Stimulated activated CD4-positive, alpha-beta T cell treated with anti-CD3 and anti-CD28 coated beads, TNF-alpha, amount 100 ng/mL, for 48 hours (primary cell): ENCODE results near the gene PRR7.

ENCODE experiments used
- DNase-seq, 3 donors: peaks; one replicate each; pipeline ENCODE4 v3.0.0-alpha.2; 2020; ENCODE audit warnings: low read depth in 3 of 3

The PRR7 gene

DNA sequence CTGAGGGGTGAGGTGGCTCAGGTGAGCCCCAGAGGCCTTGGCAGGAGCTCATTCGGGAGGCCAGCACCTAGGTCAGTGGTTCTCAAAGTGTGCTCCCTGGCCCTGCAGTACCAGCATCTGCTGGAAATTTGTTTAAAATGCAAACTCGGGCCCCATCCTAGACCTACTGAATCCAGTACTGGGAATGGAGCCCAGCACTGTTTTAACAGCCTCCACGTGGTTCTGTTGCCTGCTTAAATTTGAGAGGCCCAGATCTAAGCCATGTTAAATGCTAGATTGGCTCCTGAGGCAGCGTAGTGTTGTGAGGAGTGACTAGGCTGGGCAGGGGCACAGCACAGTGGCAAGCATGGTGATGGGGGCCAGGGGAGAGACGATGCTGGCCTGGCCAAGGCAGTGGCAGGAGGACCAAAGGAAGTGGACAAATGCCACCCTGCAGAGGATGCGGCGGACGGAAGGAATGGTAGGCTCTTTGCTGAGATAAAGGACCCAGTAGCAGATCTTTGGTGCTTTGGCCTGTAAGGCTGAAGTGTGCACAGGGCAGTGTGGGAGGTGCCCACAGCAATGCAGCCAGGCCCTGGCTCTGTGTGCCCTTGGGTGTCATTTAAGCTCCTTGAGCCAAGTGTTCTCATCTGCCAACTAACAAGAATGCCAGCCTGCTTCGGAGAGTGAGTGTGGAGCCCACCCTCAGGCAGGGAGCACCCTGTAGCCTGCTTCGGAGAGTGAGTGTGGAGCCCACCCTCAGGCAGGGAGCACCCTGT is 4.2 kb downstream of the PRR7 start:
- DNase-seq, result no peak

DNA sequence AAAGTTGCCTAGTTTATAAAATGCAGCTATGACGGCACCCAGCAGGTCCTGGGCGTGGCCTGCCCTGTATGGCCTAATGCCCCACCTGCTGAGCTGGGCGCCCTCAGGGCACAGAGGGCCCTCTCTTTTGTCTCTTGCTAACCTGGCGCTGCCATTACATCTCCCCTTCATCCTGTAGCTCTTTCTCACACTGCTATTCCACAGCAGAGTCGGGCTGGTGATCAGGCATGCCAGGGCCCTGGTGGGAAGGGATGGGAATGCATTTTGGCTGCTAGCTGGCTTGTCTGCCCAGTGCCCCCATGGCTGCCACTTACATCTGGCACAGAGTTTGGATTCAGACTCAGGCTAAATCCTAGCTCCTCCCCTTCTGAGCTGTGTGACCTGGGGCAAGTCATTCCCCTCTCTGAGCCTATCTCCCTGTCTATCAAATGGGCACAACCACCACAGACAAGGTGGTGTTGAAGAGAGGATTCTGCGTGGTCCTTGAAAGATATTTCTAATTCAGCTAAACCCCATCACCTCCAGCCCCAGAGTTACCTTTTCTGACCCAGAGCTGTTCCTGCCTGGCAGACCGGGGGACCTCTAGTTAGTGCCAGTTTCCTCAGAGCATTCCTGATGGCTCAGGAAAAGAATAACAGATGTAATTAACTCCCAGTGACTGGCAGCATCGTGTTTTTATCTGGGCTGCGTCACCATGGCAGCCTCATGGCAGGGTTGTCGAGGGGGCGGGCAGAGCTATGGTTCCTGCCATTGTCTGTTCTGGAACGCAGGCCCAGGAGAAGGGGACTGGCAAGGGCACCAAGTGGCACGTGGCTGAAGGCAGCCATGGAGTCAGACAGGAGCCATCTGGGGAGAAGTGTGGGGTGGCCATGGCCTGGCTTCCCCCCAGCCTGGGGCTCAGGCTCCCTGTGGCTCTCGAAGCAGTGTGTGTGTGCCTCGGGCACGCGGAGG is 6.3 kb downstream of the PRR7 start:
- DNase-seq, result no peak

DNA sequence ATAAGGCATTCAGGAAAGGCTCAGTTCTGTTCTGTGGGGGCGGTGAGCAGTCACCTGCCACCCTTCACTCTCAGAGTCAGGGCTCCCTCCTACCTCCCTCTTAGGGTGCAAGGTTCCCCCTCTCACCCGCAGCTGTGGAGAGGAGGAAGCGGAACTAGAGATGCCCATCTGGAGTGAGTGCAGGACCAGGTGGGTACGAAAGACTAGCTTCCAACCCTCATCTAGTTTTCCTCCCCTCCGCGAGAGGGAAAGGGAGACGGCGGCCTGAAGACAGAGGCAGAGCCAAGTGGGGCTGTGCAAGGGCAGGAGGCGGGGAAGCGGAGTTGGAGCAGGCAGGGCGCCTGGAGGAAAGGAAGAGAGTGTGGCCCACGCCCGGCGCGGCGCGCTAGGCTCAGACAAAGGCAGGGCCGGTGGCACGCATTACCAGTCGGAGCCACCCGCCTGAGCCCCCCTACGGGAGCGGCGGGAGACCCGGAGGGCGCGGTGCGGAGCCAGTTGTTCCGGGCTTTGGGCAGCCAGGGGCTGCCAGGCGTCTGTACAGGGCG is 7.3 kb downstream of the PRR7 start:
- no peak for DNase-seq

DNA sequence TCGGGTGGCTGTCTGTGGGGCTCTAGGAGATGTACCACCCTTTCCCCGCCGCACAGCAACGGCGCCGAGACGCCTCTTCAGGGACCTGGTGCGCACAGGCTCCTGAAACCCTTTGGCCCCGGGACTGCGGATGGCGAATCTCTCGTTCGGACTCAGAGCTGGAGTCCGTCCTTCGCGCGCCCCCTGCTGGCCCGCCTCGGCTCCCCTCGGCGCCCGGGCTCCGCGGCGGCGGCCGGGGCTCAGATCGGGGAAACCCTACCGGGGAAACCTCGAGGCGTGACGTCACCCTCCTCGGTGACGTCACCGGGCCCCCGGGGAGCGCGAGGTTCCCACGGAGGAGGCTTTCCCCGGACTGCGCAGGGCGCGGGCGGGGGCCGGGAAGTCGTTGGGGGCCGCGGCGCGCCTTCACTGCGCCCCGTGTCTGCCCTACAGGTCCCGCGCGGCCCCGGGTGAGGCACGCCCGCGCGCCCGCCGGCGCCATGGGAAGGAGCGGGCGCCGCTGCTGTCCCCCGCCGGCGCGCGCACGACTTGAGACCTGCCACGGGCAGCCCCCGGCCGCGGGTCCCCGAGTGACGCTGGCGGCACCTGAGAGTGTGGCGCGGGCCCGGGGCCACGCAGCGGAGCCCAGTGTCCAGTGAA is 7.9 kb downstream of the PRR7 start:
- DNase-seq, result peak; percentile 85 to 91 (median 91)

DNA sequence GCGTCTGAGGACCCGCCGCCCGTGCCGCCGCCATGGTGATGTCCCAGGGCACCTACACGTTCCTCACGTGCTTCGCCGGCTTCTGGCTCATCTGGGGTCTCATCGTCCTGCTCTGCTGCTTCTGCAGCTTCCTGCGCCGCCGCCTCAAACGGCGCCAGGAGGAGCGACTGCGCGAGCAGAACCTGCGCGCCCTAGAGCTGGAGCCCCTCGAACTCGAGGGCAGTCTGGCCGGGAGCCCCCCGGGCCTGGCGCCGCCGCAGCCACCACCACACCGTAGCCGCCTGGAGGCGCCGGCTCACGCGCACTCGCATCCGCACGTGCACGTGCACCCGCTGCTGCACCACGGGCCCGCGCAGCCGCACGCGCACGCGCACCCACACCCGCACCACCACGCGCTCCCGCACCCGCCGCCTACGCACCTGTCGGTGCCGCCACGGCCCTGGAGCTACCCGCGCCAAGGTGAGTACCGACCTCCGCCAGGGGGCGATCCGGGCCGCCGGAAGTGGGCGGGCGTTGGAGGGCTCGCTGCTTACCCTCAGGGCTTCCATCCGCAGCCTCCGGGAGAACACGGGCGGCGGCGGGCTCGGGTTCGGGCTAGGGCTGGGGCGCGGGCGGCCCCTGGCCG is 8.5 kb downstream of the PRR7 start:
- DNase-seq, result peak; percentile 85 to 93 (median 88)

DNA sequence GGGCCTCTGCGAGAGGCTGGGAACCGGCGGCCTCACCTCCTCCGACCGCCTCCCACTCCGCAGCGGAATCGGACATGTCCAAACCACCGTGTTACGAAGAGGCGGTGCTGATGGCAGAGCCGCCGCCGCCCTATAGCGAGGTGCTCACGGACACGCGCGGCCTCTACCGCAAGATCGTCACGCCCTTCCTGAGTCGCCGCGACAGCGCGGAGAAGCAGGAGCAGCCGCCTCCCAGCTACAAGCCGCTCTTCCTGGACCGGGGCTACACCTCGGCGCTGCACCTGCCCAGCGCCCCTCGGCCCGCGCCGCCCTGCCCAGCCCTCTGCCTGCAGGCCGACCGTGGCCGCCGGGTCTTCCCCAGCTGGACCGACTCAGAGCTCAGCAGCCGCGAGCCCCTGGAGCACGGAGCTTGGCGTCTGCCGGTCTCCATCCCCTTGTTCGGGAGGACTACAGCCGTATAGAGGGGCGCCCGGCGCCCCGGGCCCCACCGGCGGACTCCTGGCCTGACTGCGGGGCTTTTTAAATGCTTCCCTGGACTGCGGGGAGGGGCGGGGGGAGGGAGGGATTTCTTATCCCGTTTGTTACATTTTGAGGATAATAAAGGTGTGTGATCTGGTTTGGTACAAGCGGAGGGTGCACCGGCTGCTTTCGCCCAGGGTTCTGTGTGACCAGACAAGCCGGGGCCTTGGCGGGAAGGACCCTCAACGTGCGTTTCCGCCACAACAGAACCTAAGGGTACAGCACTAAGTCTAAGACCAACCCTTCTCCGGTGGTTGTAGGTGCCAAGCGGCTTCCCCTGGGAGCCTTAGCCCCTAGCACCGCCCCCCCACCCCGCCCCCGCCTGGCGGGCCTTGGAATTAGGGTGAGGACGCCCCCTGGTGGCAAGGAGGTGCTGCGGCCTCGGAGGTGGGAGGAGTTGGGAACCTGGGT is 9.3 kb downstream of the PRR7 start:
- peak; percentile 92 to 99 (median 98) for DNase-seq

DNA sequence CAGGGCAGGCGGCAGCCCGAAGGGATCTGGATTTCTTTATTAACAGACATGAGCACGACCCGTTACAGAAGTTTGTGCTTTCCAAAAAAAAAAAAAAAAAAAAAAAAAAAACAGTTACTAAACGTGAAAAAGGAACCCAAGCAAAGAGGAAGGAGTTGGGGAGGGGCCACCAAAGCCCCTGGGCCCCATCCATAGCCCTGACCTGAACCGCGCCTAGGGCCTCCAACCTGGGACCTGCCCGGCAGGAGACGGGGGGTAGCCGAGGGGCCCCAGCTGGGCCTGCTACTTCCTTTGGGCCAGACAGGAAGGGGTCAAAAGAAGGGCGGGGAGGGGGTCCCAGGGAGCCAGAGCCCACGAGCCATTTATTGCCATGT is 10.0 kb downstream of the PRR7 start:
- DNase-seq, result no peak

DNA sequence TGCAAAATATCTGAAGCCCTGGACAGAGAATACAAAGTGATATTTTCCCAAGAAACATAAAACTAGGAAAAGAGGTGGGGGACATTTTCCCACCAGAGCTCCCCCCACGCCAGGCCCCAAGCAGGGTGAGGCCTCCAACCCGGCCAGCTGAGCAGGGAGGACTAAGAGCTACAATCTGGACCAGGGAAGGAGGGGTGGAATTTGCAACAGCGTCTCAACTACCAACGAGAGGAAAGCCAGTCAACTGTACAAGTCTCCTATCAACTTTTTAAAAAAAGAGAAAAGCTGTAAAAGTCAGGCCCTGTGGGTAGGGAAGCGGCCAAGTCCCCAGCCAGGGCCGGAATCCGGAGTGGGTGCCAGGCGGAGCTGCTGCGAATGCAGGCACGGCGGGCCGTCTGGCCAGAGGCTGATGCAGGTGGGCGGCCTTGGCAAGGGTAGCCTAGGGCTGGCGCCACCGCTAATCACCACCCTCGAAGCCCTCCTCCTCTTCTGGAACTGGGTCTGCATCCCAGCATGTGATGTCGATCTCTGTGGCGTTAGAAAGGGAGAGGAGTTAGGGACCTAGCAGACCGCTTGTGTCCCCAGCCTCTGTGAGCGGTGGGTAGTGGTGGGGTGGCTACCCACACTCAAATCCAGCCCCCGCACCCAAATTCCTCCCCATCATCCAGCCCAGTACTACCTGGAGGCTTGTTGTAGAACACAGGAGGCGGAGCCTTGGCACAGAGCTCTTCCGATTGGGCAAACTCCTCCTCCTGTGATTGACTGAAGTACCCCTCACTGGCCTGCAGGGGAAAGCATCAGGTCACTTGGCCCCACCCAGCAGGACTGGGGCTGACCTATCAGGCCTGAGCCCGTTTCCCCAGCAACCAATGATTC is 10.6 kb downstream of the PRR7 start:
- DNase-seq, result peak in 2 of 3 donors; percentile 46 to 72

DNA sequence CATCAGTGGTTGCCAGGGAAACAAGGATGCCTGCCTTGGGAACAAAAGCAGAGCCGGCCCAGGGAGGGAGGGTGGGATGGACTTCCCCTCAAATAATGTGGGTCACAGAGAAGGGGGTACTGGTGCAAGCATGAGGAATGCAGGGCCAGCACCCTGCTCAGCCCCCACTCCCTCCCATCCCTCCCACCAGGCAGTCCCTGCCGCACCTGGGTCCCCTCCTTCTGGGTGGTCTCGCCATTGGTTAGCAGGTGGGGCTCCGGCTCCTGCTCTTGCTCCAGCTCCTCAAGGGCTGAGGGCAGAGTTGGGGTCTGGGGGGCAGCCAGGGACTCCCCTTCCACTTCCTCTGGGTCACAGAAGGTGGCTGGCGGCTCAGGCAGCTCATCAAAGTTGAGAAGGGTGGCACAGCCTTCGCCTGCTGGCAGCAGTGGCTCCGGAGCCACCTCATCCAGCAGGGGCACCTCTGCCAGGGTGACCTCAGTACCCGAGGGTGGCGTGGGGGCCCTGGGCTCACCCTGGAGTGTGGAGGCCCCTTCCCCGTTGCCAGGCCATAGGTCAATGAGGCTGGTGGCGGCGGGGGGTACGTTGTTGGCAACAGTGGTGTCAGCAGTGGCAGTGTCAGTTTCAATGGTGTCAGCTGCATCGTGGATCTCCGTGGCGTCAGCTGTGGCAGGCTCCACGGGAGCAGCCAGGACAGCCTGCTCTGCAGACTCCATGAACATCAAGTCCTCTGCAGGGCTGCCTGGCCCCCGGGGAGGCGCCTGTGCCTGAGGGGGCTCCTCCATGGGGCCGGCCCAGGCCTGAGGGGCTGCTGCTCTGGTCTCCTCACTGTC is 11.5 kb downstream of the PRR7 start:
- no peak for DNase-seq

DNA sequence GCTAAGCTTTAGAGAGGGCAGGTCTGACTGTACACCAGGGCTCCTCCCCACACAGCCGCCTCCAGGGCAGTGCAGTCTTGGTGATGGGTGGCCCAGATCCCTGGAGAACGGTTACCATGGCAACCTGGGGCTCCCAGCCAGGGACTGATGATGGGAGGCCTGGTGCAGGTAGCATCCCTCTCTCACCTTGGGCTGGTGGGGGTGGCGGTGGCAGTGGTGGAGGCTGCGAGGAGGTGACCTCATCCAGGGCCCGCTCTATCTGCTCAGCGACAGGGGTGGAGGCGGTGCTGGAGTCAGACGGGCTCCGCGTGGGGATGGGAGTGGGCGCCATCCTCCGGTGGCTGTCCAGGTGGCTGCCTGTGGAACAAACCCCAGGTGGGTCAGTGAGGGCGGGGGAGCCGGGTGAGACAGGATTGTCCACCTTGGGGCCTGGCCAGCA is 12.3 kb downstream of the PRR7 start:
- no peak for DNase-seq

DNA sequence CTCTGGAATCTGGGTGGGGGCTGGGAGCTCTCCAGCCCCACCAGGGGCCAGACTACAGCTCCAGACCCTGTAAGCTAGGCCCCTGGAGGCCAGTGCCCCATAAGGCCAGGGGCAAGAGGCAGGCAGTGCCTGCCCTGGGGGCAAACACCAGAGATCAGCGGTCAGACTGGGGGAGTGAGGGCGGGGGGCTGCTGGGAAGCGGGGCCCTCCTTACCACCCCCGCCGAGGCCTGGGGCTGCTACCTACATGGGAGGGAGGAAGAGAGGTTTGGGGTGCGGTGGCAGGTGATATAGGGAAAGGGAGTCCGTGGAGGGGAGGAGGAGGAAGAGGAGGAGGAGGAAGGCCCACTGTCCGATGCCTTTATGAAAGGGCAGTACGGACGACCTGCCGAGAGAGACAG is 12.7 kb downstream of the PRR7 start:
- no peak for DNase-seq

DNA sequence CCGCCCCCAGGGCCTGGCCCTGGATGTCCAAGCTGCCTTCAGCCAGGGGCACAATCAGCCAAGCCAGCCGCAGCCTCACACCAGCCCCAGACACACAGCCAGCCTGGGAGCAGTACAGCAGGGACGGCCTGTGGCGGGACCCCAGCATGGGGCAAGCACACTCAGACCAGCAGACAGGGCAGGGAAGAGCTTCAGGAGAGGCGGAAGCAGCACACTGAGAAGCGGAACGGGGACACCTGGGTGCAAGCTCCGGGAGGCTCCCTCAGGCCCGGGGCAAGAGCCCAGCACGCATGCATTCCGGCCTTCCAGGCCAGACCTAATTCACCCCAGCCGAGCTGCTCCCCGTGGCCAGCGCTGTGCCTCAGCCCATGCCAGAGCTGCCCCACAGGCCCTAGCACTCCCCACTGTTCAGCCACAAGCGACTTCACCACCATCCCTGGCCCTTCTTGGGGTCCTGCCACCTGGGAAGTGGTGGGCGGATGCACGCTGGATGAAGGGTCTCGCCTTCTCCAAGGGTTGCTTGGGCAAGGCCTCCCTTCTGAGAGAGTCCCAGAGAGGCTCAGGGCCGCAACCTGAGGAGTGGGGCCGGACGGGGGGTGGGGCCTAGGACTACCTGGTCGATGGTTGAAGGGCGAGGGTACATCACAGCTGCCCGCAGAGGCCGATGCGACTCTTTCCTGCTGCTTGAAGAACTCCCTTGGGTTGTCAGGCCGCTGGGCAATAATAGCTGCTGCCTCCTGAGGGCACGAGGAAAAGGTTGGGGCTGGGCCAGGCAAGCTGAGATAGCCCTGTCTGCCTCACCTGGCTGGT is 13.4 kb downstream of the PRR7 start:
- DNase-seq, result no peak

DNA sequence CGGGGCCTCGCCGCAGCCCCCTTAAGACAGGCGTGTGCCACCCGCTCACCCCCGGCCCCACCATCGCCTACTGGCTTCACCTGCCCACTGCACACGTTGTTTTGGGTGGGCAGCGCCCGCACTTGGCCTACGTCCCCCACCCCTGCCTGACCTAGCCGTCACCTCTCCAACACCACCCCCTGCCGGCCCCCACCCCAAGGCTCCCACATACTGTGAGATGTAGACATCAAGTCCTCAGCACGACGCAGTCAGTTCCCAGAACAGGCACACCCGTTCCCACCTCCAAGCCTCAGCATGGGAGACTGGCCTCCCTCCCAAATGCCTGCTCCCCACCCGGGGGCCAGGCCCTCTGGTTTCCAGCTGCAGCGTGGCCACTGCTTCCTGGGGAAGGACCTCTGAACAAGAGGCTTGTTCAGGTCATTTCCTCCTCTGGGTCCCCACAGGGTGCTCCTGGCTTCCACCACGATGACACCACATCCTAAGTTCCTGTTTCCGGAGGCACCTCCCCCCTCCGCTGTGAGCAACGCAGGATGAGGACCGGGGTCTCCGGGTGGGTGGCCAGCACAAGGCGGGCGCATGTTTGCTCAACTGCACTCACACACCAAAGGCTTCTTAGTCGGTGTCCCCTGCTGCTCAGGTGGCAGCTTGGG is 15.5 kb downstream of the PRR7 start:
- DNase-seq, result no peak

DNA sequence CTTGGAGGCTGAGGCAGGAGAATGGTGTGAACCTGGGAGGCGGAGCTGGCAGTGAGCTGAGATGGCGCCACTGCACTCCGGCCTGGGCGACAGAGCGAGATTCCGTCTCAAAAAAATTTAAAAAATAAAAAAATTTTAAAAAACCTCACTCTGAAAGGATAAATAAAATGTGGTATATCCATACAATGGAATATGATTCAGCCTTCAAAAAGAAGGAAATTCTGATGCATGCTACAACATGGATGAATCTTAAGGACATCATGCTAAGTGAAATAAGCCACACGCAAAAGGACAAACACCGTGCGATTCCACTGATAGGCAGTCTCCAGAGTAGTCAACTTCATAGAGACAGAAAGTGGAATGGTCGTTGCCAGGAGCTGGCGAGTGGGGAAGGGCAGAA is 18.4 kb downstream of the PRR7 start:
- no peak for DNase-seq

DNA sequence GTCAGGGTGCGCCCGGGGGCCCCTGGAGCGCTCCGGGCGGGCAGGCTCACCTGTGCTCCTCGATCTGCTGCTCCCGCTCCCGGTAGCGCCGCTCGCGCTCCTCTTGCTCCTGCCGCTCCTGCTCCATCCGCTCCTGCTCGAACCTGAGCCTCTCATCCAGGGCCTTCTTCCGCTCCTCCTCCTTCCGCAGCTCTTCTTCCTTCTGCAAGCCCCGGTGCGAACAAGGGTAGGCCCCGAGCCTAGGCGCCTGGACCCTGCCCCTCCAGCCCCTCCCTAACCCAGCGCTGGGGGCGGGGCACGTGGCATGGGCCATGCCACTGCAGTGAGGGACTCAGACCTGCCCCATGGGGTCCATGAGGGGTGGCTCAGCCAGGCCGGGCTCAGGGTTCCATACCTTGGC is 20.2 kb downstream of the PRR7 start:
- no peak for DNase-seq

DNA sequence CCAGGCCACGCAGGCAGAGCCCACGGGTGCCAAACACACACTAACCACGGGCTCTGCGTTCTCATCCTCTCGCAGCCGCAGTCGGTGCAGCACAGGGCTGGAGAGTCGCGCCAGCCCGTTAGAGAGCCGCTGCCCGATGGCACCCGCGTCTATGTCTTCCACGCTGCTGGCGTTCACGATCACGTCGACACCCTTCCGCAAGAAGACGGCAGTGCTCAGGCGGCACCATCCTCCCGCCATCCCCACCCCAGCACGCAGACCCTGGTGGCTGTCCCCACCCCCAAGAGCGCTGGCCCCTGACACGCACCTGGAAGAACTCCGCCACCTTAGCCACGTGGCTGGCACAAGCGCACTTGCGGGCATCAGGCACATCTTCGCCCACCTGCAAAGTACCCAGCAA is 20.8 kb downstream of the PRR7 start:
- no peak for DNase-seq

DNA sequence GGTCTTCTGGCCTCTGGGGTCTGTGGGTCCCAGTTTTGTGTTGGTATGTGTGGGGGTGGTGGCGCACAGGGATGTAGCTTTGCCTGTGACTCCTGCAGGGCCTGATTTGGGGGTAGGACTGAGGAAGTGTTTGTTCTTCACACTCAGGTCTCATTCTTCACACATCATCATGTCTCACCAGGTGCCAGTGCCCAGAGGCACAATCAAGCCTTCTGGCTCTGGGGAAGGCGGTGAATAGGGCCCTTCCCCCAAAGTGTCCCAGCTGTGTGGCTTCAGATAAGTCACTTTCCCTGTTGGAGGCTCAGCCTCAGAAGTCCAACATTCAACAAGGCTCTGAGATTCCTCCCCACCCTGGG is 21.7 kb downstream of the PRR7 start:
- no peak for DNase-seq
